Chondrocyte (in vitro differentiated cells): ENCODE data around the gene NME4. TPM values are rescaled to one million over a fixed set of nuclear protein-coding genes. Genes with fewer than 3 reads are reported as not detected.
A peak's percentile ranks its signal among the peaks of the same experiment; 100 is the strongest.

Source experiments
- DNase-seq: peaks from one replicate; pipeline ENCODE4 v3.0.0; 2021; ENCODE audit warnings: mixed read lengths, low spot score
- H3K27ac Mint-ChIP-seq: one replicate; pipeline ENCODE4 v1.8.0; 2021; ENCODE audit warnings: mild to moderate bottlenecking, moderate library complexity, mixed read lengths; ENCODE audit not compliant: unreplicated experiment
- H3K27me3 Mint-ChIP-seq: 2 replicates; pipeline ENCODE4 v1.8.0; 2021; ENCODE audit warnings: low read depth, mixed read lengths
- H3K36me3 Mint-ChIP-seq: 2 replicates; pipeline ENCODE4 v1.8.0; 2021; ENCODE audit warnings: low read depth, mixed read lengths
- H3K4me1 Mint-ChIP-seq: 2 replicates; pipeline ENCODE4 v1.8.0; 2021; ENCODE audit warnings: low read depth, mild to moderate bottlenecking, mixed read lengths
- H3K4me3 Mint-ChIP-seq: one replicate; pipeline ENCODE4 v1.8.0; 2021; ENCODE audit warnings: mild to moderate bottlenecking, moderate library complexity, mixed read lengths; ENCODE audit not compliant: unreplicated experiment
- H3K9me3 Mint-ChIP-seq: 2 replicates; pipeline ENCODE4 v1.8.0; 2021; ENCODE audit warnings: low read depth, mixed read lengths
- CTCF ChIP-seq: fragments of 200-600 bp; sonication (generic); IDR thresholded peaks from 2 replicates; pipeline ENCODE4 v1.5.0; 2021; ENCODE audit warnings: antibody characterized with exemption, mild to moderate bottlenecking, moderate library complexity
- total RNA-seq: library from RNA; stranded (reverse); gene quantifications from 3 replicates; pipeline ENCODE4 v1.2.1, GENCODE V29; 2021

Gene NME4
- total RNA-seq, 1 donor from 2014 or later: 231 TPM

- Mint-ChIP-seq H3K36me3 (no peaks in the 10 kb centered on the region), H3K4me1 (peaks cover 19% of the 10 kb centered on the region), H3K9me3 (peaks cover 3% of the 10 kb centered on the region), H3K4me3 (no peak overlapping the region), H3K27me3 (no peaks in the 10 kb centered on the region), H3K27ac (no peak overlapping the region)
- peak; percentile 78 for TF ChIP-seq CTCF
- peak; percentile 72 for DNase-seq
These were observed 5.1 kb upstream of the NME4 start for GRCh38 chr16:391885-392335.

GRCh38 chr16:392450-393030 lies 4.5 kb upstream of the NME4 start:
- Mint-ChIP-seq H3K36me3 (no peaks in the 10 kb centered on the region), H3K27ac (no peak overlapping the region), H3K27me3 (no peaks in the 10 kb centered on the region), H3K4me3 (no peak overlapping the region), H3K4me1 (peaks cover 18% of the 10 kb centered on the region), H3K9me3 (peaks cover 3% of the 10 kb centered on the region)
- no peak for TF ChIP-seq CTCF
- no peak for DNase-seq

- no peak for TF ChIP-seq CTCF
- Mint-ChIP-seq H3K27me3 (no peaks in the 10 kb centered on the region), H3K9me3 (peaks cover 3% of the 10 kb centered on the region), H3K36me3 (peaks cover 3% of the 10 kb centered on the region), H3K27ac (peak overlapping the region; percentile 97), H3K4me1 (peaks cover 27% of the 10 kb centered on the region), H3K4me3 (peak overlapping the region; percentile 87)
- DNase-seq: no peak
These were observed 800 bp upstream of the NME4 start for GRCh38 chr16:396199-396598.

- H3K9me3 Mint-ChIP-seq: peaks cover 3% of the 10 kb centered on the region
- peaks cover 27% of the 10 kb centered on the region for H3K4me1 Mint-ChIP-seq
- H3K36me3 Mint-ChIP-seq: peaks cover 3% of the 10 kb centered on the region
- no peaks in the 10 kb centered on the region for H3K27me3 Mint-ChIP-seq
- peak overlapping the region; percentile 97 for H3K27ac Mint-ChIP-seq
- H3K4me3 Mint-ChIP-seq: peak overlapping the region; percentile 87
- no peak for TF ChIP-seq CTCF
- DNase-seq: peak; percentile 72
These were observed 394 bp upstream of the NME4 start for GRCh38 chr16:396605-397004.

GRCh38 chr16:397736-398332 lies 835 bp downstream of the NME4 start:
- TF ChIP-seq CTCF: peak; percentile 70
- H3K36me3 Mint-ChIP-seq: peaks cover 3% of the 10 kb centered on the region
- H3K4me1 Mint-ChIP-seq: peaks cover 27% of the 10 kb centered on the region
- no peaks in the 10 kb centered on the region for H3K27me3 Mint-ChIP-seq
- H3K27ac Mint-ChIP-seq: peak overlapping the region; percentile 87
- DNase-seq: peak; percentile 88
- H3K4me3 Mint-ChIP-seq: peak overlapping the region; percentile 63
- no peaks in the 10 kb centered on the region for H3K9me3 Mint-ChIP-seq
